ENCODE data around the gene TSTD1. TPM values are rescaled to one million over a fixed set of nuclear protein-coding genes. Genes with fewer than 3 reads are reported as not detected.

TSTD1 gene
- total and polyA plus RNA-seq, 9 donors, result 13.6 to 200 (median 50.3) TPM

DNA sequence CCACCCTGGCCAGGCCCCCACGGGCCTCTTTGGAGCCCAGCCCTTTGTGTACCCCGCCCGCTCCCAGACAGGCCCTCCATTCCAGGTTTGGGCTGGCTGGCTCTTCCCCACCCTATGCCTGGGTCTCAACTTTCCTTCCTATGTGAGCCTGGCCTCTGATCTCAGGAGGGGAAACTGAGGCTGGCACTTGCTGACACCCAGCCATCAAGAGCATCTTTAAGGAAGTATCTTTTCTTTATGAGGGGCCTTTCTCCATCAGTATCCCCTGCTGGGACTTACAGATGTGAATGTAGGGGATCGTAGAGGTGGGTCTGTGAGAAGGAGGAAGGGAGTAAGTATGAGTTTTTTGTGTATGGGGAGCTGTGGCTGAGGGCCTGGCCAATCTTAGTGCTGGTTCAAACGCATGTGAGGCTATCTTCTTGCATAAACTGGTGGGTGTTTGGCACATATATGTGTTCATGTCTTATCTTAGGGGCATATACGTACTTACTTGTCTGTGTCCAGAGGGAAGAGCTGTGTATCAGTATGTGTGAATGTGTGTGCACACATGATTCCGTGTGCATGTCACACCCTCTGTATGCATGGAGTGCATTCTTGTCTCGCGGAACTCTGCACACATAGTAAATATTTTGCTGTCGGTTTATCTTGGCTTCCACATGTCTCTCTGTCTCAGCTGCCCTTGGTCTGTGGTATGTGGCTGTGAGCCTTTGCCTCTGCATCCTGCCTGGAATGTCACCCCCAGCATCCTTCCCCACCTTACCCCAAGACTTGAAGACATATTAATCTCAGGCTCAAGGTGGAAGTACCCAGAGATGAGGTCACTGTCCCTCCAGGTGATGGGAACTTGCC lies 45.2 kb upstream of the TSTD1 start:
- no peak for DNase-seq
- Histone ChIP-seq H3K36me3 (no peaks in the 10 kb centered on the region), H3K4me1 (ENCODE audit: insufficient read depth) (no peaks in the 10 kb centered on the region), H3K27ac (no peak overlapping the region), H3K4me3 (no peak overlapping the region), H3K27me3 (no peaks in the 10 kb centered on the region), H3K9me3 (no peaks in the 10 kb centered on the region)
- TF ChIP-seq, protein P1, sequence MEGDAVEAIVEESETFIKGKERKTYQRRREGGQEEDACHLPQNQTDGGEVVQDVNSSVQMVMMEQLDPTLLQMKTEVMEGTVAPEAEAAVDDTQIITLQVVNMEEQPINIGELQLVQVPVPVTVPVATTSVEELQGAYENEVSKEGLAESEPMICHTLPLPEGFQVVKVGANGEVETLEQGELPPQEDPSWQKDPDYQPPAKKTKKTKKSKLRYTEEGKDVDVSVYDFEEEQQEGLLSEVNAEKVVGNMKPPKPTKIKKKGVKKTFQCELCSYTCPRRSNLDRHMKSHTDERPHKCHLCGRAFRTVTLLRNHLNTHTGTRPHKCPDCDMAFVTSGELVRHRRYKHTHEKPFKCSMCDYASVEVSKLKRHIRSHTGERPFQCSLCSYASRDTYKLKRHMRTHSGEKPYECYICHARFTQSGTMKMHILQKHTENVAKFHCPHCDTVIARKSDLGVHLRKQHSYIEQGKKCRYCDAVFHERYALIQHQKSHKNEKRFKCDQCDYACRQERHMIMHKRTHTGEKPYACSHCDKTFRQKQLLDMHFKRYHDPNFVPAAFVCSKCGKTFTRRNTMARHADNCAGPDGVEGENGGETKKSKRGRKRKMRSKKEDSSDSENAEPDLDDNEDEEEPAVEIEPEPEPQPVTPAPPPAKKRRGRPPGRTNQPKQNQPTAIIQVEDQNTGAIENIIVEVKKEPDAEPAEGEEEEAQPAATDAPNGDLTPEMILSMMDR (IDR thresholded peaks at IDR 0.05), result no peak
- TF ChIP-seq EP300 (IDR thresholded peaks at IDR 0.05), result no peak
- TF ChIP-seq POLR2A (IDR thresholded peaks at IDR 0.05), result no peak
- 54 to 62% (median 56%) methylated on average over 10 of the region's 10 CpGs for WGBS, 3 donors
- intact Hi-C loops (cut with DNase I), result no loop called here

DNA sequence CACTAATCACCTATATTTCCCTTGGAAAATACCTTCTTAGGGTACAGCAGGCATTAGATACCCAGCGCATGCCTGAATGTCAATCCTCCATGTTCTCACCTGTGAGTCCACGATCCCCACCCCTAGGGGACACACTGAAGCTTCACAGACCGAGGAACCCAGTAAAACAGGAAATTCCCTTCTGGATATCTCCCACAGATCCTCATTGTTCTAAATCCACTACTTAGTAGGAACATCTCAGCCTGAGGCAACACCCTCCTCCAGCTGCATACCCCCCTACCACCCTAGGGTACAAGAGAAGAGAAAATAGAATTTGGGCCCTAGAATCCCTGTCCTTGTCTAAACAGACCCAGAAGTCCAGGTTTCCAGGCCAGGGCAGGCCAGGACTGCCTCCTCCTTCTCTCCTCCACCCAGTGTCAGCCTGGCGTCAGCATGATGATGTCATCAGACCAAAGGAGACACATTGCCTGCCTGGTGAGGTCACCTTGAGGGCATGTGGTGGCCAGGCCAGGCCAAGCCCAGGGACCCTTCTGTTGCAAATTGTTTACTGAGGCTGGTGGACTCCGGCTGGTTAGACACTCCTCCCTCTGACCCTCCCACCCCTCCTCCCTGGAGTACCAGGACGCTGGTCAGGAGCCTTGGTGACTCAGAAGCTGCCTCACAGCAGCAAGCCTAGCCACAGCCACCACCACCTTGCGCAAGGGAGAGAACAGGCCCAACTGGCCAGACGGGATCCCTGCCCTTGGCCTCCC lies 44.4 kb upstream of the TSTD1 start:
- WGBS, 3 donors, result 54 to 64% (median 57%) methylated on average over 8 of the region's 8 CpGs
- intact Hi-C loops (cut with DNase I), result no loop called here
- no peaks in the 10 kb centered on the region for H3K9me3 ChIP-seq
- no peaks in the 10 kb centered on the region for H3K27me3 ChIP-seq
- H3K36me3 ChIP-seq, result no peaks in the 10 kb centered on the region
- peak in 2 of 5 donors; percentile 17 to 52 for DNase-seq
- no peaks in the 10 kb centered on the region for H3K4me1 ChIP-seq (ENCODE audit: insufficient read depth)
- no peak overlapping the region for H3K4me3 ChIP-seq
- TF ChIP-seq POLR2A (IDR thresholded peaks at IDR 0.05) (no peak), EP300 (IDR thresholded peaks at IDR 0.05) (no peak)
- TF ChIP-seq, protein P1 (IDR thresholded peaks at IDR 0.05), result no peak
- no peak overlapping the region for H3K27ac ChIP-seq

DNA sequence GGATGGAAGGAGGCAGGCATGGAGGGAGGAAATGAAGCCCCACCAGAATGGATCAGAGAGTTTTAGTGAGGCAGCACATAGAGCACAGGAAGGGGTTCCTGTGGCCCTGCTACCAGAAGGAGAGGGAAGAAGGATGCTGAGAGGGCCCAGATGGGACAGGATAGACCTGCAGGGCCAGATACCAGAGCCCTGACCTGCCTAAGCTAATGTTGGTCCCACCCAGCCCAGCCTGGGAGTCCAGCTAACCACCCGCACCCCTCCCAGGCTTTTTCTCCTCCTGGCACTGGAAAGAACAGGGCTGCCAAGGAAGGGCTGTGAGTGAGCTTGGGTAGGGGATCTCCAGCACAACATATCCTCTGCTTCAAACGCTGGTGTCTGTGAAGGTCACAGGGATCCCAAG lies 43.7 kb upstream of the TSTD1 start:
- no peak for DNase-seq
- Histone ChIP-seq H3K9me3 (no peaks in the 10 kb centered on the region), H3K36me3 (no peaks in the 10 kb centered on the region), H3K4me1 (ENCODE audit: insufficient read depth) (no peaks in the 10 kb centered on the region), H3K27me3 (no peaks in the 10 kb centered on the region), H3K4me3 (no peak overlapping the region), H3K27ac (no peak overlapping the region)
- WGBS, 3 donors, result 68 to 80% (median 72%) methylated on average over 2 of the region's 2 CpGs
- intact Hi-C loops (cut with DNase I), result no loop called here
- no peak for TF ChIP-seq POLR2A (IDR thresholded peaks at IDR 0.05)
- TF ChIP-seq, protein P1 (IDR thresholded peaks at IDR 0.05), result no peak
- TF ChIP-seq EP300 (IDR thresholded peaks at IDR 0.05), result no peak

DNA sequence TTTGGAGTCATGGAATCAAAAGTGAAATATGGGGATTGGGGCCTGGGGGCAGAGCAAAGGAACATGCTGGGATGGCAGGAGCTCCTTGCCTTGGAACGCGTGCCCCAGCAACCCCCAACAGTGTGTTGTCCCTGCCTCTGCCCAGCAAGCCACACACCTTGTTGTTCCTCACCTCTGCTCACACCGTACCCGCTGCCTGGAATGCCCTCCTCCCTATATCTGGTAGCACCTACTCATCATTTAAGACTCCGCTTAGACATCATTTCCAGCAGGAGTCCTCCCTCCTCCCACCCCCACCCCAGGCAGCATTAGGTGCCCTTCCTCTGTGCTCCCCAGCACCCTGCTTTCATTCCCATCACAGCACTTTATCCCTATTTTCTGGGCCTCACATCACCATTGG lies 42.8 kb upstream of the TSTD1 start:
- 73 to 95% (median 76%) methylated on average over 5 of the region's 5 CpGs for WGBS, 3 donors
- Histone ChIP-seq H3K27ac (no peak overlapping the region), H3K27me3 (no peaks in the 10 kb centered on the region), H3K36me3 (no peaks in the 10 kb centered on the region), H3K4me1 (ENCODE audit: insufficient read depth) (no peaks in the 10 kb centered on the region), H3K9me3 (no peaks in the 10 kb centered on the region), H3K4me3 (no peak overlapping the region)
- no peak for DNase-seq
- TF ChIP-seq EP300 (IDR thresholded peaks at IDR 0.05), result no peak
- TF ChIP-seq POLR2A (IDR thresholded peaks at IDR 0.05), result no peak
- TF ChIP-seq, protein P1 (IDR thresholded peaks at IDR 0.05), result no peak
- intact Hi-C loops (cut with DNase I), result no loop called here

All from ovary (tissue), 9 donors.